GF-D8 (cell line): Measurements from ENCODE around the gene CASK.

Experiments
- DNase-seq: peaks from one replicate; lab custom pipeline; 2025; lab: John Stamatoyannopoulos, UW

CASK gene

GRCh38 chrX:41912923-41913322 lies 10.4 kb downstream of the CASK start:
- no peak for DNase-seq

DNA sequence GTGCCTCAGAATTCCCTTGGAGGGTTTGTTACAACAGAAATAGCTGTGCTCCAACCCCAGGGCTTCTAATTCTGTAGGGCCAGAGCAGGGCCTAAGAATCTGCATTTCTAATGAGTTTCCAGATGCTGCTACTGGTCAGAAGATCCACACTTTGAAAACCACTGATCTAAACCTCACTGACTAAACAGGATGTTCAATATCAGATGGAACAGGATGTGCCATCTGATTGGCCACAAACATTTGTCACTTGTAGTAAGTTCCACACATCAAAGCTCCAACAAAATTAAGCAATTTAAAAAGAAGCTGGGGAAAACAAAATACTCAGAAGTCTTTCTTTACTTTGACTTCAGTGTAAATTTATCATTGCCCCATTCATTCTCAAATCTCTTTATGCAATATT lies 14.3 kb downstream of the CASK start:
- DNase-seq: no peak

- no peak for DNase-seq
Measured at GRCh38 chrX:41906515-41907187, 16.7 kb downstream of the CASK start.

DNA sequence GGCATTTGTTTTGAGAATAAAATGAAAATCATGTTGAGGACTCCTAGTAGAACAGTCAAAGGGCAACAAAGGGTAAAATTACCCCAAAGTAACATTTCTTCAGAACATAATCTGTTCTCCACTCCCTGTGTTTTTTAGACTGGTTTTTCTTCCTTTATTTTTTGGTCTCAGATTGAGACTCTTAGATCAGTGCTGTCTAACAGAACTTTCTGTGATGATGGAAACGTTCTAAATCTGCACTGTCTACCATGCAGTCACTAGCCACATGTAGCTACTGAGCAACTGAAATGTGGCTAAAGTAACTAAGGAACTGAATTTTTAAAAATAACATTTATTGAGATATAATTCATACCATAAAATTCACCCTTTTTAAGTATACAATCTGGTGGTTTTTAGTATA lies 19.8 kb downstream of the CASK start:
- no peak for DNase-seq

DNA sequence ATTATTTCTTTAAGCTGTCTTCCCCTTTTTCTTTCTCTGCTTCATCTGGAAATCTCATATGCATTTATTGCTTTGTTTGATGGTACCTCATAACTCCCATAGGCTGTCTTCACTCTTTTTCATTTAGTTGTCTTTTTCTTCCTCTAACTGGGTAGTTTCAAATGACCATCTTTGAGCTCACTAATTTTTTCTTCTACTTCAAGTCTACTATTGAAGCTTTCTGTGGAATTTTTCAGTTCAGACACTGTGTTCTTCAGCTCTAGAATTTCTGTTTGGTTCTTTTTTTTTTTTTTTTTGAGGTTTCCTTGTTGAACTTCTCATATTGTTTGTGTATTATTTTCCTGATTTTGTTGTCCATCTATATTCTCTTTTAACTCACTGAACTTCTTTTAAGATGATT lies 23.0 kb downstream of the CASK start:
- no peak for DNase-seq

DNA sequence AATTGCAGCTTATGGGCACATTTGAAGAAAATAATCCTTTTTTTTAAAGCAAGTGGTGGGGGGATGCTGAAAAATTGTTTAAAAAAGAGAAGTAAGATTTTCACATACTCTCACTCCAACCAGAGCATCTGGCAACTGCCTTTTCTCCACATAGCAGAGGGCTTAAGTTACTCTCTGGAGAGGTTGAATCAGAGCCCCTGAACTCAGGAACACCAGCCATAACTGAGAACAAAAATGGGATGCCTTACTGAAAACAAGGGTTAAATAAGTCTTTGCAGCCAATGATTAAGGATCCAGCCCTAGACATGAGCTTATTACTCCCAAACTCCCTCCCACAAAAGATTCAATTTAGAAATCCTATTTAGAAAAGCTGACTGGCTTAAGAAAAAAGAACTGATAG lies 27.5 kb downstream of the CASK start:
- DNase-seq: no peak

GRCh38 chrX:41890026-41890423 lies 33.3 kb downstream of the CASK start:
- DNase-seq: no peak

DNA sequence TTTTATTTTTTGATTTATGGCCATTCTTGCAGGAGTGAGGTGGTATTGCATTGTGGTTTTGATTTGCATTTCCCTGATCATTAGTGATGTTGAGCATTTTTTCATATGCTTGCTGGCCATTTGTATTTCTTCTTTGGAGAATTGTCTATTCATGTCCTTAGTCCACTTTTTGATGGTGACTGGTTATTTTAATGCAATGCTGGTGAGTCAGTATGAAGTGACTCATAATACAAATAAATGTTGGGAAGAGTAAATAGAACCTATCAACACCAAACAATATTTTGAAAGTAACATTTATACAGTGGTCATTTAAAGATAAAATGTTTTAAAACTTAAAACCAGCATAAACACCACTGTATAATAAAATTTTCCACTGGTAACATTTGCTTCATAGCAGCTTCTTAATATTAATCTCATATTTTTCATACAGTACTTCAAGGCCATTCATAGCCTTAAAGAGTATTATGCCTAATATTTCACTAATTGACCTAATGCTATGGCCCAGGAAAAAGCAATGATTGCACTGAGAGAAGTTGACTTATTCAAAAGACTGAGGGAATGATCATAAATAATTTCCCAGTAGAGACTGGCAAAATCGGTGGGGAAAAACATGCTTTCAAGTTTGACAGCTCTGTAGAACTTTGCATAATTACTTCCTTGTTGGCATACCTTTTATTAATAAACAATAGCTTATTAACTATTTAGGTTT lies 33.9 kb downstream of the CASK start:
- DNase-seq: no peak

DNA sequence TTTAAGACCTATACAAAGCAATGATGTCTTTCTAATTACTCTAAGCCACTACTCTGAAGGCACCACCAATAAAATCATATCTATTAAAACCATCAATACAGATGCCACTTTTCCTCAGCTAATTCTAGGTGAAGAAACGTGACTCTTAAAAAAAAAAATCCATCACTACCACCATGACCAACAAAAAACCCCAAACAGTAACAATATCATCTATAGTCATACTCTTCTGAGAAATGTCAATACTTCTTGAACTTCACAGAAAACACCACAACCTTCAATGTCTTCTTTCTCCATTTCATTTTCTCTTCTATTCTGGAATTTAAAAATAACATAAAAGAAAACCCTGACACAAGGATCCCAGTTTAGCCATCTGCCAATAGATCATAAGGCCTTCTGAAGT lies 35.7 kb downstream of the CASK start:
- no peak for DNase-seq

DNA sequence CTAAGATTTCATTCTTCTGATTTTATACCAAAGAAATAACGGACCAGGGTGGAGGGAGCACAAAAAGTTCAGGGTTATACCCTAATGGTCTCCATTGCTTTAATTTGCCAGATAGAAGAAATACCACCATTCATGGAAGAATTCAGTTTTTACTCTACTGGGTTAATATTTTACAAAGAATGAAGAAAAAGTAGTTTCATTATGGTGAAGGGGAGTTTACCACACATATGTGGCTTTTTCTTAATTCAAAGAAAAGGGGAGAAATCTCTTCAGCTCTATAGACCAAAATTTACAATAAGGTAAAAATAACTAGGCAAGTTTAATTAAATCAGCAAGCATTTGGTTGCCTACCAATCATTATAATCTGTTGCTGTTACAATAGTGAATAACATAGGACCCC lies 37.6 kb downstream of the CASK start:
- DNase-seq: no peak

DNA sequence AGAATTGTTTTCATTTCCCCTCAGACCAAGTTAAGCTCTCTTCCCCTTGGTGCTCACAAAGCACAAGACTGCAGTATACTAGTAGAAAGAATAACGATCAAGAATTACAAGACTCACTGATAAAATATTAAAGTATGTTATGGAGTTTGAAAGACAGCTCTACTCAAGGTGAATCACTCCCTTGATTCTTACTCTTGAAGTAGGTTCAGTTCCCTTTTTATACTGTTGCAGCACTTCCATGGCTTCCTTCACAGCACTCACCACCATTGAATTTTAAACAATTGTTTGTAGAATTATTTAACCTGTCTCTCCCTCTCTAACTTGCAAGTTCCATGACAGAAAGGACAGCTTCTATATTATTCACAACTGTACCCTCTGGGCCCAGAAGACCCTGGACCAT lies 42.2 kb downstream of the CASK start:
- DNase-seq: no peak

GRCh38 chrX:41877167-41877566 lies 46.2 kb downstream of the CASK start:
- no peak for DNase-seq

GRCh38 chrX:41875142-41875541 lies 48.2 kb downstream of the CASK start:
- no peak for DNase-seq

DNA sequence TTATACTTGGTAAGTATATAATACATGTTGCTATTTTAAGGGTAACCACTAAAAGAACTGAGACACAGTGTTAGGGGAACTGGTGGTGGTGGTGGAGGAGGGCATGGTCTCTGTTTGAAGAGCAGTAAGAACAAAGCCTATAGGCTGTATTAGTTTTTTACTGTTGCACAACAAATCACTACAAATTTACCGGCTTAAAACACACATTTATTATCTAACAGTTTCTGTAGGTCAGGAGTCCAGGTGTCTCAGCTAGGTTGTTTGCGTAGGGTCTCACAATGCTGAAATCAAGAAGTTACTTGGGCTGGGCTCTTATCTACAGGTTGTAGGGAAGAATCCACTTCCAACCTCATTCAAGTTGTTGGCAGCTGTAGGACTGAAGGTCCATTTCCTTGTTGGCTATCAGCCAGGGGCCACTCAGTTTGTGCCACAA lies 52.6 kb downstream of the CASK start:
- DNase-seq: no peak

- DNase-seq: no peak
Measured at GRCh38 chrX:41868392-41868977, 54.9 kb downstream of the CASK start.

DNA sequence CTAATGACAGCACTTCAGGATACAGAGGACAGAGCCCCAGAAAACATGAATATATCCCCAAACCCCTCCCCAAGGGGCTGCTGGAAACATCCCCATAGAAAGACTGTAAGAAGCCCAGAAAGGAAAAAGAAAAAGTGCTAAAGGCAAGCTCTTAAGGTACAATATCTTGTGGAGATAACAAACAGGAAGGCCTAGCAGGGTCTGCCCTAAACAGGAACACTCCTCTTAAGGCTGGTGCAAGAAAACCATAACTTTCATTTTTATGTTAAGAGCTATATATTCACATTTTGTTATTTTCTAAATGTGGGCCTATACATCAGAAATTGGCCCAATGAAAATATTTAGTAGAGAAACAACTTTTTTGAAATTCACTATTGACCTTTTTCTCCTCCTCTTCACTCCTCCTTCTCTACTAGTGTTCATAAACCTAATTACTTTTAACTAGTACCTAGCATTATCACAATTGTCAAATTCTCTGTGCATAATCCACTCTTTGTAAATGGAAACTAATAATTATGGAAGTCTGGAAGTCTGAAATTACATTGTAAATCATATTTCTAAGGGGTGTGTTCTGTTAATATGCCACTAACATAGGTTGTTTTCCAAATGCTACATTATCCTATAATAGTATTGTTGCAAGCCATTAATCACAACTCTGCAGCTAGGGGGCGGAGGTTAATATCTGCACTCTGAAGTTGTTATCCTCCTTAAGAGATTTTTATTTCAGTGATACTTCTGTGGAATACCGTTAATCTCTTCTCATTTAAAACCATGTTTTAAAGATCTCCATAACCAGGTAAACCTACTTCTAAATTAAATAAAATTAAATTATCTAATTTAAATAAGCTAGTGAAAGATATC lies 59.8 kb downstream of the CASK start:
- no peak for DNase-seq

DNA sequence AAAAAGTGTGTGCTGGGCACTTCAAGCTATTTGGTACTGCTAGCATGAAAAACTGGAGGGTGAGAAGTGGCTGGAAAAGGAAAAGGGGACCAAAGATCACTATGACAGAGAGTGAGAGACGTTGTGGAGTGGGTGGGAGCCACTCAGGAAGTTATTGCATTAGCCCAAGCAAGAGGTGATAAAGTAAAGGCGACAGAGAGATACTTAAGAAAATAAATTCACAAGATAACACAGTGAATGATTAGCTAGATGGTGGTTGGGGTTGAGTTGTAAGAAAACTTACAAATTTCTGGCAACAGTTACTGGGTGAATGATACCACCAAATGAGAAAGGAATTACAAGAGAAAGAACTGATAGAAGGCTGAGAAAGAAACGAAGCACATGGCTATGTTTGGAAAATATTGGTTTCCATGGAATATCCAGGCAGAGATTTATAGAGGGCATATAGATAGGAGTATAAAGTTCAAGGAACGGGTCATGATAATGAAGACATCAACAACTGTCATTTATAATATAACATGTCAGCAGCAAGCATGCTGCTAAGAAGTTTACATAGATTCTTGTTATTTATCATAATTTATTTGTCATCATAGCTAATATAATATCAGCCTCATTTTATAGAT lies 60.7 kb downstream of the CASK start:
- DNase-seq: no peak

- no peak for DNase-seq
Measured at GRCh38 chrX:41858161-41858775, 65.1 kb downstream of the CASK start.

DNA sequence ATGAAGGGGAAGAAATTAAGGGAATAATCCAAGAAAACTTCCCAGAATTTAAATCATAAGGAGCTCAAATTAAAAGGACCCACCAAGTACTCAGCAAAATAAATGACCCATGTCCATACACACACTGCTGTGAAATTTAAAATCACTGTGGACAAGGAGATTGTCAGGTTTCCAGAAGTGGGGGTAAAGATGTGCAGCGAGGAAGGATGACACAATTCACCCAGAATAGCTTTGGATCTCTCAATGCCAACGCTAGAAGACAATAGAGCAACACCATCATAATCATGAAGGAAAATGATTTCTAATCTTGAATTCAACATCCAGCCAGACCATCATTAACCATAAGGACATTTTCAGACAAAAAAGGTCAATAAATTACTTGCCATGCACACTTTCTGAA lies 65.7 kb downstream of the CASK start:
- DNase-seq: no peak

DNA sequence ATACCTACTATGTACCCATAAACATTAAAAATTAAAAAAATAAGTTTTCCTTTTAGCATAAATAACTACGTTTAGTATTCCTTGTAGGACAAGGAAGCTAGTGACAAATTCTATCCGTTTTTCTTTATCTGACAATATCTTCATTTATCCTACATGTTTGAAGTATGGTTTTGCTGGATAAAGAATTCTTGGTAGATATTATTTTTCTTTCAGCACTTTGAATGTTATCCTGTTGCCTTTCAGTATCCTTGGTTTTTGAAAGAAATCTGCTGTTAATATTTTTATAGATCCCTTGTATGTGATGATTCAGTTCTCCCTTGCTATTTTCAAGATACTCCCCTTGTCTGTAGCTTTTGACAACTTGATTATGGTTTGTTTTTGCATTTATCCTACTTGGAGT lies 76.6 kb downstream of the CASK start:
- no peak for DNase-seq

- no peak for DNase-seq
Measured at GRCh38 chrX:41837270-41837944, 85.9 kb downstream of the CASK start.
